ENCODE measurements around the gene AKT1S1.
A peak's percentile ranks its signal among the peaks of the same experiment; 100 is the strongest.

Gene AKT1S1

GRCh38 chr19:49840736-49841249, 36.4 kb downstream of the AKT1S1 start:
- no peak for TF ChIP-seq ZNF596 (tag by site-specific recombination; IDR thresholded peaks at IDR 0.05)
- TF ChIP-seq REST (tag by site-specific recombination; IDR thresholded peaks at IDR 0.05), result no peak
- TF ChIP-seq ZNF600 (tag by site-specific recombination; IDR thresholded peaks at IDR 0.05), result peak; percentile 40; the same call in 1 of the 2 replicates
- no peak for TF ChIP-seq ZNF776 (tag by site-specific recombination; IDR thresholded peaks at IDR 0.05; ENCODE audit: borderline replicate concordance)
- no peak for TF ChIP-seq TCF7L2 (IDR thresholded peaks at IDR 0.05; ENCODE audit: borderline replicate concordance, low read depth, low read length)
- no peak for TF ChIP-seq ZEB2 (tag by site-specific recombination; IDR thresholded peaks at IDR 0.05)
- no peak for TF ChIP-seq ZNF169 (tag by site-specific recombination; IDR thresholded peaks at IDR 0.05)
- Histone ChIP-seq H3K27ac (ENCODE audit: extremely low read depth, low read depth, low read length) (no peak overlapping the region), H3K36me3 (ENCODE audit: control insufficient read depth in 2 of 2, insufficient read depth in 1 of 2, low read length in 2 of 2) (peaks cover 6 to 55% of the 10 kb centered on the region in 2 experiments), H3K9me3 (ENCODE audit: control insufficient read depth, insufficient read depth, low read depth, low read length) (no peaks in the 10 kb centered on the region), H3K4me3 (ENCODE audit: low read depth, low read length) (no peak overlapping the region), H3K4me1 (ENCODE audit: control insufficient read depth, insufficient read depth, low read length) (no peaks in the 10 kb centered on the region)
- ChIA-PET CTCF (no interaction called here), POLR2A (no interaction called here)

- no peaks in the 10 kb centered on the region for H3K9me3 ChIP-seq (ENCODE audit: control insufficient read depth, insufficient read depth, low read depth, low read length)
- TF ChIP-seq OVOL3 (tag by site-specific recombination; IDR thresholded peaks at IDR 0.05), result no peak
- no peak for TF ChIP-seq ZBTB48 (tag by site-specific recombination; IDR thresholded peaks at IDR 0.05)
- TF ChIP-seq ZNF138 (tag by site-specific recombination; IDR thresholded peaks at IDR 0.05; ENCODE audit: borderline replicate concordance), result no peak
- no peak for TF ChIP-seq ZNF239 (tag by site-specific recombination; IDR thresholded peaks at IDR 0.05)
- no peak for TF ChIP-seq TCF7L2 (IDR thresholded peaks at IDR 0.05; ENCODE audit: borderline replicate concordance, low read depth, low read length)
- TF ChIP-seq ZBTB10 (tag by site-specific recombination; IDR thresholded peaks at IDR 0.05), result no peak
- no peak for TF ChIP-seq ZNF121 (tag by site-specific recombination; IDR thresholded peaks at IDR 0.05)
- TF ChIP-seq ZNF626 (tag by site-specific recombination; IDR thresholded peaks at IDR 0.05), result no peak
- TF ChIP-seq ZNF623 (tag by site-specific recombination; IDR thresholded peaks at IDR 0.05), result no peak
- no peak for TF ChIP-seq ZNF555 (tag by site-specific recombination; conservative IDR thresholded peaks at IDR 0.05)
- TF ChIP-seq BCL11A (tag by site-specific recombination; IDR thresholded peaks at IDR 0.05; ENCODE audit: low read depth), result no peak
- no peak for TF ChIP-seq ZNF146 (tag by site-specific recombination; IDR thresholded peaks at IDR 0.05)
- TF ChIP-seq GFI1B (tag by site-specific recombination; IDR thresholded peaks at IDR 0.05), result no peak
- no peak for TF ChIP-seq PRDM2 (tag by site-specific recombination; IDR thresholded peaks at IDR 0.05; ENCODE audit: borderline replicate concordance)
- no peak for TF ChIP-seq ZNF664 (tag by site-specific recombination; IDR thresholded peaks at IDR 0.05)
- no peak for TF ChIP-seq ZNF112 (tag by site-specific recombination; IDR thresholded peaks at IDR 0.05)
- ChIA-PET CTCF (no interaction called here), POLR2A (interaction anchor here (1.0 kb wide), 1 partner anchor 10 kb away, joined by 3 read pairs; no protein-coding TSS in a partner anchor)
- H3K36me3 ChIP-seq (ENCODE audit: control insufficient read depth in 2 of 2, insufficient read depth in 1 of 2, low read length in 2 of 2), result peaks cover 6 to 59% of the 10 kb centered on the region in 2 experiments
- H3K4me1 ChIP-seq (ENCODE audit: control insufficient read depth, insufficient read depth, low read length), result no peaks in the 10 kb centered on the region
- no peak overlapping the region for H3K27ac ChIP-seq (ENCODE audit: extremely low read depth, low read depth, low read length)
- no peak overlapping the region for H3K4me3 ChIP-seq (ENCODE audit: low read depth, low read length)
Measured at GRCh38 chr19:49840321-49840720, 36.8 kb downstream of the AKT1S1 start.
